Measurements from ENCODE around the gene P3H2.

- no peak; a peak in 1 of 4 replicates for TF ChIP-seq CTCF (conservative IDR thresholded peaks at IDR 0.05; ENCODE audit: low read depth in 2 of 2)
- no peak for TF ChIP-seq EZH2phosphoT487 (IDR thresholded peaks at IDR 0.05; ENCODE audit: unreplicated experiment)
- no peak for TF ChIP-seq POLR2AphosphoS5 (IDR thresholded peaks at IDR 0.05; ENCODE audit: low read depth)
- TF ChIP-seq, protein P1, sequence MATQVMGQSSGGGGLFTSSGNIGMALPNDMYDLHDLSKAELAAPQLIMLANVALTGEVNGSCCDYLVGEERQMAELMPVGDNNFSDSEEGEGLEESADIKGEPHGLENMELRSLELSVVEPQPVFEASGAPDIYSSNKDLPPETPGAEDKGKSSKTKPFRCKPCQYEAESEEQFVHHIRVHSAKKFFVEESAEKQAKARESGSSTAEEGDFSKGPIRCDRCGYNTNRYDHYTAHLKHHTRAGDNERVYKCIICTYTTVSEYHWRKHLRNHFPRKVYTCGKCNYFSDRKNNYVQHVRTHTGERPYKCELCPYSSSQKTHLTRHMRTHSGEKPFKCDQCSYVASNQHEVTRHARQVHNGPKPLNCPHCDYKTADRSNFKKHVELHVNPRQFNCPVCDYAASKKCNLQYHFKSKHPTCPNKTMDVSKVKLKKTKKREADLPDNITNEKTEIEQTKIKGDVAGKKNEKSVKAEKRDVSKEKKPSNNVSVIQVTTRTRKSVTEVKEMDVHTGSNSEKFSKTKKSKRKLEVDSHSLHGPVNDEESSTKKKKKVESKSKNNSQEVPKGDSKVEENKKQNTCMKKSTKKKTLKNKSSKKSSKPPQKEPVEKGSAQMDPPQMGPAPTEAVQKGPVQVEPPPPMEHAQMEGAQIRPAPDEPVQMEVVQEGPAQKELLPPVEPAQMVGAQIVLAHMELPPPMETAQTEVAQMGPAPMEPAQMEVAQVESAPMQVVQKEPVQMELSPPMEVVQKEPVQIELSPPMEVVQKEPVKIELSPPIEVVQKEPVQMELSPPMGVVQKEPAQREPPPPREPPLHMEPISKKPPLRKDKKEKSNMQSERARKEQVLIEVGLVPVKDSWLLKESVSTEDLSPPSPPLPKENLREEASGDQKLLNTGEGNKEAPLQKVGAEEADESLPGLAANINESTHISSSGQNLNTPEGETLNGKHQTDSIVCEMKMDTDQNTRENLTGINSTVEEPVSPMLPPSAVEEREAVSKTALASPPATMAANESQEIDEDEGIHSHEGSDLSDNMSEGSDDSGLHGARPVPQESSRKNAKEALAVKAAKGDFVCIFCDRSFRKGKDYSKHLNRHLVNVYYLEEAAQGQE (IDR thresholded peaks at IDR 0.05; ENCODE audit: unreplicated experiment), result no peak
- no peak for TF ChIP-seq EZH2 (IDR thresholded peaks at IDR 0.05; ENCODE audit: low read depth, unreplicated experiment)
- TF ChIP-seq CREB1 (CRISPR knock-in tag; IDR thresholded peaks at IDR 0.05; ENCODE audit: low read depth), result no peak
- TF ChIP-seq JUNB (IDR thresholded peaks at IDR 0.05; ENCODE audit: unreplicated experiment), result no peak
- TF ChIP-seq ZNF331 (CRISPR knock-in tag; IDR thresholded peaks at IDR 0.05; ENCODE audit: low read depth), result no peak
- no peak for TF ChIP-seq ETS1 (IDR thresholded peaks at IDR 0.05)
- no peak for TF ChIP-seq NANOG (IDR thresholded peaks at IDR 0.05; ENCODE audit: borderline replicate concordance)
- no peak for TF ChIP-seq STAT1 (IDR thresholded peaks at IDR 0.05; ENCODE audit: unreplicated experiment)
- TF ChIP-seq ZNF114 (CRISPR knock-in tag; IDR thresholded peaks at IDR 0.05), result no peak
Measured at GRCh38 chr3:190122198-190122771, 1.6 kb upstream of the P3H2 start.

All from GM23338 (cell line).